Fibroblast of the aortic adventitia (primary cell): ENCODE measurements around the gene DDX1. TPM values are rescaled to one million over a fixed set of nuclear protein-coding genes. Genes with fewer than 3 reads are reported as not detected.

Experiments used
- DNase-seq: peaks from one replicate; pipeline ENCODE4 v3.0.0-alpha.2; 2010; ENCODE audit warnings: low read depth
- H3K4me3 ChIP-seq: 2 replicates; pipeline ENCODE4 v1.5.1; 2011; ENCODE audit warnings: low read depth, mild to moderate bottlenecking, control low read depth, low read length, moderate library complexity
- total RNA-seq: library from RNA; depleted of rRNA; stranded (reverse); fragments of >200 nt; gene quantifications from 2 replicates; pipeline ENCODE4 v1.2.3, GENCODE V29; 2012; ENCODE audit warnings: low replicate concordance
- TF ChIP-seq, protein P1 (sequence below): IDR thresholded peaks from 2 replicates; pipeline ENCODE4 v1.5.1; 2011; ENCODE audit warnings: mild to moderate bottlenecking, low read length, control low read depth, inconsistent platforms; ENCODE audit not compliant: insufficient read depth

Gene DDX1
- total RNA-seq, 1 donor, result 110 TPM

- TF ChIP-seq, protein P1, sequence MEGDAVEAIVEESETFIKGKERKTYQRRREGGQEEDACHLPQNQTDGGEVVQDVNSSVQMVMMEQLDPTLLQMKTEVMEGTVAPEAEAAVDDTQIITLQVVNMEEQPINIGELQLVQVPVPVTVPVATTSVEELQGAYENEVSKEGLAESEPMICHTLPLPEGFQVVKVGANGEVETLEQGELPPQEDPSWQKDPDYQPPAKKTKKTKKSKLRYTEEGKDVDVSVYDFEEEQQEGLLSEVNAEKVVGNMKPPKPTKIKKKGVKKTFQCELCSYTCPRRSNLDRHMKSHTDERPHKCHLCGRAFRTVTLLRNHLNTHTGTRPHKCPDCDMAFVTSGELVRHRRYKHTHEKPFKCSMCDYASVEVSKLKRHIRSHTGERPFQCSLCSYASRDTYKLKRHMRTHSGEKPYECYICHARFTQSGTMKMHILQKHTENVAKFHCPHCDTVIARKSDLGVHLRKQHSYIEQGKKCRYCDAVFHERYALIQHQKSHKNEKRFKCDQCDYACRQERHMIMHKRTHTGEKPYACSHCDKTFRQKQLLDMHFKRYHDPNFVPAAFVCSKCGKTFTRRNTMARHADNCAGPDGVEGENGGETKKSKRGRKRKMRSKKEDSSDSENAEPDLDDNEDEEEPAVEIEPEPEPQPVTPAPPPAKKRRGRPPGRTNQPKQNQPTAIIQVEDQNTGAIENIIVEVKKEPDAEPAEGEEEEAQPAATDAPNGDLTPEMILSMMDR, result no peak
- DNase-seq, result no peak
- H3K4me3 ChIP-seq, result no peak overlapping the region
Measured at GRCh38 chr2:15622214-15622613, 30.5 kb downstream of the DDX1 start.

DNA sequence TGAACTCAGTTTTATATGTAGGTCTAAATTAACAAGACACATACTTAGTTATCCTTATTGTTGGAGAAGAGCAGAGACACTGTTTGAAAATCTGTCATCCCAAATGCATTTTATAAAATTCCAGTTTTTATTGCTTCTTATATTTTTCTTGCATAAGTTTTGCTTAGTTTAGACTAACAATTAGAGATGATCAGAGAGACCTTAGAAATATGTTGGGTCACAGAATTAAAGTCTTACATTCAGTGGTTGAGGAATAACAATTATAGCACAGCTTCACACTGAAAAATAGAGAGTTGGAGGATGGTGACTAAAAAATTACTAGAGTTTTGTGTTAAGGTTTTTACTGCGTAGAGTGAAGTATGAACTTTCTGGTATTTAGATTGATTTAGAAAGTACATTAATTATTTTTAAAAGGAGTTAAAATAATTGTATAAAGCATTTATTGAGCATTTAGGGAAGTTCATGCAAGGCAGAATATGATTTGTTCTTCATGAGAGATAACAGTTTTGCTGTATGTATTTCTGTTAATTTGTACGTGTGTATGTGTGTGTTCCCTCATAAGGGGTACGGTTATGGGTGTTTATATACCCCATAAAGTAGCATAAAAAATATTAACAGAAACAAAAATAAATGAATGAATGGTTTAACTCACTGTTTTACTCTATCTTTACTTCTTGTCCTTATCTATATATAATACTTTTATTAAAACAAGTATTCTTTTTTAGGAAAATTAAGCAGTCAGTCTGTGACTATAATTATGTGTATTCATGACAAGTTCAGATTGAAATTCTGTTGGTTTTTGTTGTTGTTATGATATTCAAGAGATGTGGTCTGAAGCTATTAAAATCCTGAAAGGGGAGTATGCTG is 31.2 kb downstream of the DDX1 start:
- no peak for DNase-seq
- H3K4me3 ChIP-seq, result no peak overlapping the region
- TF ChIP-seq, protein P1, result no peak

DNA sequence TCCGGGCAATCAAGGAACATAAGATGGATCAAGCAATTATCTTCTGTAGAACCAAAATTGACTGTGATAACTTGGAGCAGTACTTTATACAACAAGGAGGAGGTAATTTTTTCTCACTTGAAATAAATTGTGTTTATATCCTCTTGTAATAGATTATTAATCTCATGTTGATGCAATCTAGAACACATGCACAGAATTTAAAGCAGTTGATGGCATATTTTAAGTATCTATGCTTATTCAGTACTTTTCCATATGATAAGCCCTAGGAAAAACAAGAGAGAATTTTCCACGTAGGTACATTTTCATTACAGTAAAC is 31.8 kb downstream of the DDX1 start:
- TF ChIP-seq, protein P1, result no peak
- DNase-seq, result no peak

GRCh38 chr2:15623898-15624541 is 32.4 kb downstream of the DDX1 start:
- no peak for DNase-seq
- H3K4me3 ChIP-seq, result no peak overlapping the region
- TF ChIP-seq, protein P1, result no peak

More for the DNA sequence above, 31.8 kb downstream of the DDX1 start:
- H3K4me3 ChIP-seq, result no peak overlapping the region

- no peak for DNase-seq
- TF ChIP-seq, protein P1, result no peak
- no peak overlapping the region for H3K4me3 ChIP-seq
Measured at GRCh38 chr2:15624903-15625302, 33.2 kb downstream of the DDX1 start.

GRCh38 chr2:15625344-15626036 is 33.8 kb downstream of the DDX1 start:
- TF ChIP-seq, protein P1, result no peak
- H3K4me3 ChIP-seq, result no peak overlapping the region
- DNase-seq, result no peak
